ENCODE results near the gene DUS4L.
A peak's percentile ranks its signal among the peaks of the same experiment; 100 is the strongest.

DUS4L gene

DNA sequence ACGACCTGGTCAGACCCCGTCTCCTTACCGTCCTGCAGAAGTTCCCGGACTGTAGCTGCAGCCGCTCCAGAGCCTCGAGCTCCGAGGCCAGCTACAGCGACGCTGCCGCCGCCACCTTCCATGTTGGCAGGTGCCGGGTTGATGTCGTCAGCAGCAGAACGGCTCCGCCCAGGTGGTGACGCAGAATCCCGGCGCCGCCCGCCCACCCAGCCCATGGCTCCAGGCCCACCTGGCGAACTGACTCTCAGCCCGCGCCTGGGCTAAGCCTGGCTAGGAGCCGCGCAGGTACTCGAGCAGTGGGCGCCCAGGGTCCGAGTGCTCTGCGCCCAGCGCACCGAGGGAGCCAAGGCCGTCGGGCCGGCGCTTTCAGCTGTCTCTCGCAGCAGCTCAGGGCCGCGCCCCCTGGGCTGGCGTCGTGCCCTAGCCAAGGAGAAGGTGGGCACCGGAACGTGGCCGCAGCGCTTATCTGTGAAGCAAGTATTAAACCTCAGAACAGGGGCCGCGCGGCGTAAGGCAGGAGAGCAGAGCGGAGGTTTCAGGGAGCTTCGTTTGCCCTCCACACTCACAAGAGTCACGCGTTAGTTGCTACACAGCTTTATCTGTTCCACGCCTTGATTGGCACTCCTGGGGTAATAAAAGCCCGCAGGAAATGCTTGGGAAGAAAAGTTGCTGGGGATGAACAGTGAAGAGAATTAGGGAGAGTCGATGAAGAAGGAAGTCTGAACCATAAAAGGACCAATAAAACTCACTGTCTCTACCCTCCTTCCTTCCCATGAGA lies at the start of gene DUS4L, which contains the start of gene COG5 (continued):
- TF ChIP-seq, protein P1, sequence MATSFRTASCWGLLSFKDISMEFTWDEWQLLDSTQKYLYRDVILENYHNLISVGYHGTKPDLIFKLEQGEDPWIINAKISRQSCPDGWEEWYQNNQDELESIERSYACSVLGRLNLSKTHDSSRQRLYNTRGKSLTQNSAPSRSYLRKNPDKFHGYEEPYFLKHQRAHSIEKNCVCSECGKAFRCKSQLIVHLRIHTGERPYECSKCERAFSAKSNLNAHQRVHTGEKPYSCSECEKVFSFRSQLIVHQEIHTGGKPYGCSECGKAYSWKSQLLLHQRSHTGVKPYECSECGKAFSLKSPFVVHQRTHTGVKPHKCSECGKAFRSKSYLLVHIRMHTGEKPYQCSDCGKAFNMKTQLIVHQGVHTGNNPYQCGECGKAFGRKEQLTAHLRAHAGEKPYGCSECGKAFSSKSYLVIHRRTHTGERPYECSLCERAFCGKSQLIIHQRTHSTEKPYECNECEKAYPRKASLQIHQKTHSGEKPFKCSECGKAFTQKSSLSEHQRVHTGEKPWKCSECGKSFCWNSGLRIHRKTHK (tag by site-specific recombination; IDR thresholded peaks at IDR 0.05), result no peak
- peak; percentile 96 for TF ChIP-seq ZBTB17 (tag by site-specific recombination; IDR thresholded peaks at IDR 0.05)
- TF ChIP-seq ZNF501 (tag by site-specific recombination; IDR thresholded peaks at IDR 0.05), result peak; percentile 93
- TF ChIP-seq ZNF830 (tag by site-specific recombination; IDR thresholded peaks at IDR 0.05; ENCODE audit: low read depth), result no peak
- TF ChIP-seq KLF16 (tag by site-specific recombination; IDR thresholded peaks at IDR 0.05), result peak; percentile 91
- TF ChIP-seq, protein P2, sequence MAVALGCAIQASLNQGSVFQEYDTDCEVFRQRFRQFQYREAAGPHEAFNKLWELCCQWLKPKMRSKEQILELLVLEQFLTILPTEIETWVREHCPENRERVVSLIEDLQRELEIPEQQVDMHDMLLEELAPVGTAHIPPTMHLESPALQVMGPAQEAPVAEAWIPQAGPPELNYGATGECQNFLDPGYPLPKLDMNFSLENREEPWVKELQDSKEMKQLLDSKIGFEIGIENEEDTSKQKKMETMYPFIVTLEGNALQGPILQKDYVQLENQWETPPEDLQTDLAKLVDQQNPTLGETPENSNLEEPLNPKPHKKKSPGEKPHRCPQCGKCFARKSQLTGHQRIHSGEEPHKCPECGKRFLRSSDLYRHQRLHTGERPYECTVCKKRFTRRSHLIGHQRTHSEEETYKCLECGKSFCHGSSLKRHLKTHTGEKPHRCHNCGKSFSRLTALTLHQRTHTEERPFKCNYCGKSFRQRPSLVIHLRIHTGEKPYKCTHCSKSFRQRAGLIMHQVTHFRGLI (tag by site-specific recombination; IDR thresholded peaks at IDR 0.05), result peak; percentile 68; the same call in 1 of the 2 replicates
- TF ChIP-seq SCRT2 (tag by site-specific recombination; IDR thresholded peaks at IDR 0.05), result 0 out of 2 replicates have a peak, but pooled peaks have one; percentile 36
- peak; percentile 61; the same call in 1 of the 2 replicates for TF ChIP-seq ZFP37 (tag by site-specific recombination; IDR thresholded peaks at IDR 0.05)
- TF ChIP-seq ZNF600 (tag by site-specific recombination; IDR thresholded peaks at IDR 0.05), result peak; percentile 65
- TF ChIP-seq KLF1 (tag by site-specific recombination; IDR thresholded peaks at IDR 0.05), result peak; percentile 88
- TF ChIP-seq ZNF658 (tag by site-specific recombination; IDR thresholded peaks at IDR 0.05), result no peak
- TF ChIP-seq, protein P3, sequence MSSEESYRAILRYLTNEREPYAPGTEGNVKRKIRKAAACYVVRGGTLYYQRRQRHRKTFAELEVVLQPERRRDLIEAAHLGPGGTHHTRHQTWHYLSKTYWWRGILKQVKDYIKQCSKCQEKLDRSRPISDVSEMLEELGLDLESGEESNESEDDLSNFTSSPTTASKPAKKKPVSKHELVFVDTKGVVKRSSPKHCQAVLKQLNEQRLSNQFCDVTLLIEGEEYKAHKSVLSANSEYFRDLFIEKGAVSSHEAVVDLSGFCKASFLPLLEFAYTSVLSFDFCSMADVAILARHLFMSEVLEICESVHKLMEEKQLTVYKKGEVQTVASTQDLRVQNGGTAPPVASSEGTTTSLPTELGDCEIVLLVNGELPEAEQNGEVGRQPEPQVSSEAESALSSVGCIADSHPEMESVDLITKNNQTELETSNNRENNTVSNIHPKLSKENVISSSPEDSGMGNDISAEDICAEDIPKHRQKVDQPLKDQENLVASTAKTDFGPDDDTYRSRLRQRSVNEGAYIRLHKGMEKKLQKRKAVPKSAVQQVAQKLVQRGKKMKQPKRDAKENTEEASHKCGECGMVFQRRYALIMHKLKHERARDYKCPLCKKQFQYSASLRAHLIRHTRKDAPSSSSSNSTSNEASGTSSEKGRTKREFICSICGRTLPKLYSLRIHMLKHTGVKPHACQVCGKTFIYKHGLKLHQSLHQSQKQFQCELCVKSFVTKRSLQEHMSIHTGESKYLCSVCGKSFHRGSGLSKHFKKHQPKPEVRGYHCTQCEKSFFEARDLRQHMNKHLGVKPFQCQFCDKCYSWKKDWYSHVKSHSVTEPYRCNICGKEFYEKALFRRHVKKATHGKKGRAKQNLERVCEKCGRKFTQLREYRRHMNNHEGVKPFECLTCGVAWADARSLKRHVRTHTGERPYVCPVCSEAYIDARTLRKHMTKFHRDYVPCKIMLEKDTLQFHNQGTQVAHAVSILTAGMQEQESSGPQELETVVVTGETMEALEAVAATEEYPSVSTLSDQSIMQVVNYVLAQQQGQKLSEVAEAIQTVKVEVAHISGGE (tag by site-specific recombination; conservative IDR thresholded peaks at IDR 0.05; ENCODE audit: low read depth), result peak; percentile 22; the same call in 1 of the 2 replicates
- 0 out of 2 replicates have a peak, but pooled peaks have one; percentile 37 for TF ChIP-seq ZNF561 (tag by site-specific recombination; IDR thresholded peaks at IDR 0.05; ENCODE audit: borderline replicate concordance)
- no peak for TF ChIP-seq ZNF354C (tag by site-specific recombination; IDR thresholded peaks at IDR 0.05; ENCODE audit: borderline replicate concordance, low read depth)

DNA sequence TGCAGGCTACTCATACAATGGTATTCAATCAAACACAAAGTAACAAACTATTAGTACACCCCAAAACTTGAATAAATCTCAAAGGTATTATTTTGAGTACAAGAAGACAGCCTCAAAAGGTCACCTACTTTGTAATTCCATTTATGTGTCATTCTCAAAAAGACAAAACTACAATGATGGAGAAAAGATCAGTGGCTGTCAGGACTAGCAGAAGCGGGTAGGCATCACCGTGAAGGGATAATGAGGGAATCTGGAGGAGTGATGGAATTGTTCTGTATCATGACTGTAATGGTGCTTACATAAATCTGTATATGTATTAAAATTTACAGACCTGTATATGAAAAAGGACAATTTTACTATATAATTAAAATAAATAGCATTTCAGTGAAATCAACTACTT lies 37.1 kb upstream of the DUS4L start:
- POLR2A ChIA-PET, result no interaction called here

DNA sequence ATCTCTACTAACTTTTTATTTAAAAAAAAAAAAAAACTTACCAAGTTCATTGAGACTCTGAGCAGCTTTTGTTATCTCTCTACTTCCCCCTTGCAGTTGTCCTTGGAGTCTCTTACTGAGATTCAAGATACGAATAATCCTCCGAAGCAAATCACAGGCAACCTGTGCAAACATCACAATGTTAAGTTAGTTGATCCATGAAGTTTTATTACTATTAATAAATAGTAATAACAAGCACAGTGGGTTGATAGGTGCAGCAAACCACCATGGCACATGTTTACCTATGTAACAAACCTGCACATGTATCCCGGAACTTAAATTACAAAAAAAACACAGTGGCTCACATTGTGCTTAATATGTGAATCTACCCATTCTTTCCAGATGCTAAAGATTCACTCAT lies 36.6 kb upstream of the DUS4L start:
- Histone ChIP-seq H3K9me3 (ENCODE audit: control insufficient read depth, insufficient read depth, low read depth, low read length) (no peaks in the 10 kb centered on the region), H3K4me3 (ENCODE audit: low read depth, low read length) (no peak overlapping the region), H3K4me1 (ENCODE audit: control insufficient read depth, insufficient read depth, low read length) (no peaks in the 10 kb centered on the region), H3K36me3 (ENCODE audit: control insufficient read depth in 2 of 2, insufficient read depth in 1 of 2, low read length in 2 of 2) (peaks cover 0 to 3% of the 10 kb centered on the region in 2 experiments; a peak in 2 of 3 replicates), H3K27ac (ENCODE audit: extremely low read depth, low read depth, low read length) (no peak overlapping the region)
- ChIA-PET POLR2A (no interaction called here), CTCF (interaction anchor here (0.6 kb wide), 1 partner anchor 439 kb away, joined by 3 read pairs; no protein-coding TSS in a partner anchor)
- TF ChIP-seq ZNF664 (tag by site-specific recombination; IDR thresholded peaks at IDR 0.05), result no peak
- no peak for TF ChIP-seq KLF8 (tag by site-specific recombination; IDR thresholded peaks at IDR 0.05)
- TF ChIP-seq ZNF473 (tag by site-specific recombination; IDR thresholded peaks at IDR 0.05), result no peak
- no peak for TF ChIP-seq ZNF169 (tag by site-specific recombination; IDR thresholded peaks at IDR 0.05)
- no peak for TF ChIP-seq ZNF138 (tag by site-specific recombination; IDR thresholded peaks at IDR 0.05; ENCODE audit: borderline replicate concordance)
- TF ChIP-seq, protein P4, sequence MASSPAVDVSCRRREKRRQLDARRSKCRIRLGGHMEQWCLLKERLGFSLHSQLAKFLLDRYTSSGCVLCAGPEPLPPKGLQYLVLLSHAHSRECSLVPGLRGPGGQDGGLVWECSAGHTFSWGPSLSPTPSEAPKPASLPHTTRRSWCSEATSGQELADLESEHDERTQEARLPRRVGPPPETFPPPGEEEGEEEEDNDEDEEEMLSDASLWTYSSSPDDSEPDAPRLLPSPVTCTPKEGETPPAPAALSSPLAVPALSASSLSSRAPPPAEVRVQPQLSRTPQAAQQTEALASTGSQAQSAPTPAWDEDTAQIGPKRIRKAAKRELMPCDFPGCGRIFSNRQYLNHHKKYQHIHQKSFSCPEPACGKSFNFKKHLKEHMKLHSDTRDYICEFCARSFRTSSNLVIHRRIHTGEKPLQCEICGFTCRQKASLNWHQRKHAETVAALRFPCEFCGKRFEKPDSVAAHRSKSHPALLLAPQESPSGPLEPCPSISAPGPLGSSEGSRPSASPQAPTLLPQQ (tag by site-specific recombination; IDR thresholded peaks at IDR 0.05), result no peak
- no peak for TF ChIP-seq ZBTB7A (tag by site-specific recombination; IDR thresholded peaks at IDR 0.05; ENCODE audit: low read depth)

More for the DNA sequence above, 37.1 kb upstream of the DUS4L start:
- Histone ChIP-seq H3K27ac (ENCODE audit: extremely low read depth, low read depth, low read length) (no peak overlapping the region), H3K4me3 (ENCODE audit: low read depth, low read length) (no peak overlapping the region), H3K36me3 (ENCODE audit: control insufficient read depth in 2 of 2, insufficient read depth in 1 of 2, low read length in 2 of 2) (peaks cover 0 to 3% of the 10 kb centered on the region in 2 experiments; a peak in 2 of 3 replicates), H3K4me1 (ENCODE audit: control insufficient read depth, insufficient read depth, low read length) (no peaks in the 10 kb centered on the region), H3K9me3 (ENCODE audit: control insufficient read depth, insufficient read depth, low read depth, low read length) (no peaks in the 10 kb centered on the region)
- TF ChIP-seq ZNF426 (tag by site-specific recombination; IDR thresholded peaks at IDR 0.05), result no peak
- no peak for TF ChIP-seq ZNF19 (tag by site-specific recombination; IDR thresholded peaks at IDR 0.05; ENCODE audit: low read depth)
- CTCF ChIA-PET, result no interaction called here
